GM23248 (cell line): ENCODE measurements around the gene ARHGAP44.

Experiments
- EZH2 ChIP-seq: fragments of 200-600 bp; sonication (generic); IDR thresholded peaks from 2 replicates; pipeline ENCODE4 v1.6.1; 2018; ENCODE audit warnings: antibody characterized with exemption, mild to moderate bottlenecking; ENCODE audit not compliant: insufficient read depth, poor library complexity, severe bottlenecking
- EZH2phosphoT487 ChIP-seq: fragments of 200-600 bp; sonication (generic); IDR thresholded peaks from 2 replicates; pipeline ENCODE4 v1.6.1; 2018; ENCODE audit warnings: antibody characterized with exemption, moderate library complexity, mild to moderate bottlenecking, low read depth; ENCODE audit not compliant: insufficient read depth

DNA sequence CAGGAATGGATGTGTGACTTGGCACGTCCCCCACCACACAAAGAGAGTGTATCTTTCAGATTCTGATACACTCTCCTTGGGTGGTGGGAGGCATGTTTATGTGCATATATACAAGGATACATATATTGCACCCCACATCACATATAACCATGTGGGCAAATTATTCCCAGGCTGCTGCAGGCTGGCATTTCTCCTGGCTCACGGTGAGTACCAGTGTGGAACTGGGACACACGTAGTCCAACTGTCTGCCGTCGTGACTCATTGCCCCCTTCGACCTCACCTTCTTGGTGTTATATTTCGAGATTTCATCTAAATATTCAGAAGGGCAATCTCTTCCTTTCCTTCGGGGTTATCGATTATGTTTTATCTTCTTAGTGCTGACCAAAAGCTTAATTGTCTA is 24.4 kb downstream of the ARHGAP44 start:
- TF ChIP-seq EZH2phosphoT487, result no peak
- TF ChIP-seq EZH2, result no peak
